Prostate gland (tissue), 2 donors: ENCODE data around the gene SLC12A8. TPM values are rescaled to one million over a fixed set of nuclear protein-coding genes. Genes with fewer than 3 reads are reported as not detected.

Experiments
- DNase-seq: peaks from one replicate; pipeline ENCODE4 v3.0.0-alpha.2; 2019; ENCODE audit warnings: low spot score
- H3K27ac ChIP-seq, 2 donors: fragments of 200-600 bp; sonication (generic); 2 replicates each; pipeline ENCODE4 v1.5.1; 2017 to 2019
- H3K27me3 ChIP-seq: fragments of 200-600 bp; sonication (generic); replicated peaks from 2 replicates; pipeline ENCODE4 v1.5.1; 2019; ENCODE audit not compliant: insufficient read depth
- H3K36me3 ChIP-seq, 2 donors: fragments of 200-600 bp; sonication (generic); 1 replicate in 1 of 2; 2 replicates in 1 of 2; pipeline versions ENCODE4 v1.5.1 to v1.8.1; 2017 to 2019
- H3K4me1 ChIP-seq: fragments of 200-600 bp; sonication (generic); replicated peaks from 2 replicates; pipeline ENCODE4 v1.5.1; 2019
- H3K4me3 ChIP-seq, 2 donors: fragments of 200-600 bp; sonication (generic); 2 replicates each; pipeline ENCODE4 v1.5.1; 2017 to 2019
- H3K9me3 ChIP-seq: fragments of 200-600 bp; sonication (generic); 2 replicates; pipeline ENCODE4 v1.5.1; 2017
- CTCF ChIP-seq, 4 experiments: fragments of 200-600 bp in 2 of 4; fragments of 450-650 bp in 2 of 4; sonication (generic) in 2 of 4; IDR thresholded peaks; 1 replicate in 3 of 4; 2 replicates in 1 of 4; pipeline ENCODE4 v1.5.1; 2016 to 2019; ENCODE audit warnings: antibody characterized with exemption in 4 of 4, mild to moderate bottlenecking in 2 of 4, moderate library complexity in 2 of 4
- POLR2A ChIP-seq: fragments of 450-650 bp; IDR thresholded peaks from one replicate; pipeline ENCODE4 v1.6.1; 2016; ENCODE audit warnings: antibody characterized with exemption, mild to moderate bottlenecking
- POLR2AphosphoS5 ChIP-seq: sonication (generic); formaldehyde crosslinking; IDR thresholded peaks from one replicate; pipeline ENCODE4 v1.6.1; 2017; ENCODE audit warnings: antibody characterized with exemption
- WGBS: methylation state at CpG from one replicate; pipeline ENCODE4 v1.1.5; 2018; 5-methylcytosine and 5-hydroxymethylcytosine counted together
- intact Hi-C: fragments of 100-400 bp; cut with DNase I; formaldehyde crosslinking; loops from one replicate; pipeline ENCODE4 v1.14.2; 2022
- total RNA-seq, 2 donors: library from RNA; depleted of rRNA; stranded (reverse); fragments of >200 nt; gene quantifications; one replicate each; pipeline ENCODE4 v1.1.0, GENCODE V29; 2016

Gene SLC12A8
- total RNA-seq, 2 donors from 2014 or later = 6.5 to 16.4 TPM

- H3K27me3 ChIP-seq = no peaks in the 10 kb centered on the region
- no peak overlapping the region for H3K27ac ChIP-seq
- no peaks in the 10 kb centered on the region for H3K36me3 ChIP-seq
- DNase-seq = no peak
- whole genome bisulfite sequencing = 92% methylated on average over 7 of the region's 7 CpGs
- H3K9me3 ChIP-seq = no peaks in the 10 kb centered on the region
- TF ChIP-seq POLR2AphosphoS5 = no peak
- no peak for TF ChIP-seq CTCF (IDR thresholded peaks at IDR 0.05)
- no peak for TF ChIP-seq POLR2A
- intact Hi-C loops = no loop called here
- H3K4me1 ChIP-seq = no peaks in the 10 kb centered on the region
- H3K4me3 ChIP-seq = no peak overlapping the region
These were observed 23.0 kb downstream of the SLC12A8 start for GRCh38 chr3:125189378-125190165.

- no peak for DNase-seq
- WGBS = 97% methylated on average over 2 of the region's 2 CpGs
- no peaks in the 10 kb centered on the region for H3K9me3 ChIP-seq
- H3K4me3 ChIP-seq = no peak overlapping the region
- no peak overlapping the region for H3K27ac ChIP-seq
- no peaks in the 10 kb centered on the region for H3K36me3 ChIP-seq
- no peaks in the 10 kb centered on the region for H3K4me1 ChIP-seq
- intact Hi-C loops = no loop called here
- no peaks in the 10 kb centered on the region for H3K27me3 ChIP-seq
- TF ChIP-seq CTCF (IDR thresholded peaks at IDR 0.05) (no peak), POLR2A (no peak), POLR2AphosphoS5 (no peak)
These were observed 23.6 kb downstream of the SLC12A8 start for GRCh38 chr3:125188955-125189354.

GRCh38 chr3:125187599-125187910 lies 25.0 kb downstream of the SLC12A8 start:
- WGBS = 63% methylated on average over 5 of the region's 5 CpGs
- Histone ChIP-seq H3K27me3 (no peaks in the 10 kb centered on the region), H3K4me3 (no peak overlapping the region), H3K27ac (no peak overlapping the region), H3K9me3 (no peaks in the 10 kb centered on the region), H3K4me1 (no peaks in the 10 kb centered on the region), H3K36me3 (no peaks in the 10 kb centered on the region)
- DNase-seq = no peak
- TF ChIP-seq CTCF (IDR thresholded peaks at IDR 0.05) = no peak
- no peak for TF ChIP-seq POLR2AphosphoS5
- no peak for TF ChIP-seq POLR2A
- intact Hi-C loops = no loop called here

- no peaks in the 10 kb centered on the region for H3K9me3 ChIP-seq
- no peaks in the 10 kb centered on the region for H3K36me3 ChIP-seq
- intact Hi-C loops = no loop called here
- no peak overlapping the region for H3K4me3 ChIP-seq
- H3K27ac ChIP-seq = no peak overlapping the region
- no peak for TF ChIP-seq CTCF (IDR thresholded peaks at IDR 0.05)
- TF ChIP-seq POLR2AphosphoS5 = no peak
- no peak for TF ChIP-seq POLR2A
- no peaks in the 10 kb centered on the region for H3K27me3 ChIP-seq
- H3K4me1 ChIP-seq = no peaks in the 10 kb centered on the region
- WGBS = 90% methylated on average over 19 of the region's 20 CpGs
- DNase-seq = no peak
These were observed 25.5 kb downstream of the SLC12A8 start for GRCh38 chr3:125186800-125187598.
